Right atrium auricular region (tissue), 2 donors: ENCODE measurements around the gene ZNF385C. TPM values are rescaled to one million over a fixed set of nuclear protein-coding genes. Genes with fewer than 3 reads are reported as not detected.

Source experiments
- DNase-seq: peaks from one replicate; pipeline ENCODE4 v3.0.0-alpha.2; 2019; ENCODE audit warnings: low spot score
- H3K27ac ChIP-seq, 2 donors: fragments of 200-600 bp; sonication (generic); 1 replicate in 1 of 2; 2 replicates in 1 of 2; pipeline ENCODE4 v1.5.1; 2016 to 2019
- H3K27me3 ChIP-seq, 2 donors: fragments of 200-600 bp; sonication (generic); one replicate each; pipeline versions ENCODE4 v1.5.1 to v1.6.0; 2017 to 2019
- H3K36me3 ChIP-seq: fragments of 200-600 bp; sonication (generic); one replicate; pipeline ENCODE4 v1.5.1; 2016
- H3K4me1 ChIP-seq, 2 donors: fragments of 200-600 bp; sonication (generic); one replicate each; pipeline versions ENCODE4 v1.5.1 to v1.6.0; 2017 to 2019
- H3K4me3 ChIP-seq, 2 donors: fragments of 200-600 bp; sonication (generic); 1 replicate in 1 of 2; 2 replicates in 1 of 2; pipeline ENCODE4 v1.5.1; 2017 to 2019; ENCODE audit warnings: mild to moderate bottlenecking in 1 of 2, moderate library complexity in 1 of 2
- H3K9me3 ChIP-seq, 2 donors: fragments of 200-600 bp; sonication (generic); one replicate each; pipeline ENCODE4 v1.5.1; 2019
- CTCF ChIP-seq, 2 donors: fragments of 200-600 bp; sonication (generic); IDR thresholded peaks; one replicate each; pipeline ENCODE4 v1.5.1; 2019; ENCODE audit warnings: antibody characterized with exemption in 2 of 2
- total RNA-seq, 2 donors: library from RNA; depleted of rRNA; stranded (reverse); fragments of >200 nt; gene quantifications; one replicate each; pipeline ENCODE4 v1.1.0, GENCODE V29; 2016

Gene ZNF385C
- total RNA-seq, 2 donors from 2014 or later: not detected

- no peak for DNase-seq
- no peaks in the 10 kb centered on the region for H3K27me3 ChIP-seq
- no peaks in the 10 kb centered on the region for H3K36me3 ChIP-seq
- peaks cover 0 to 12% of the 10 kb centered on the region in 2 donors for H3K4me1 ChIP-seq
- H3K4me3 ChIP-seq: no peak overlapping the region
- H3K9me3 ChIP-seq: no peaks in the 10 kb centered on the region
- H3K27ac ChIP-seq: no peak overlapping the region
- TF ChIP-seq CTCF (IDR thresholded peaks at IDR 0.05): no peak
These were observed 36.4 kb downstream of the ZNF385C start for GRCh38 chr17:42061646-42062487.

GRCh38 chr17:42060231-42060630 lies 38.0 kb downstream of the ZNF385C start:
- Histone ChIP-seq H3K4me3 (no peak overlapping the region), H3K9me3 (no peaks in the 10 kb centered on the region), H3K36me3 (no peaks in the 10 kb centered on the region), H3K27me3 (no peaks in the 10 kb centered on the region), H3K27ac (no peak overlapping the region), H3K4me1 (peaks cover 0 to 12% of the 10 kb centered on the region in 2 donors)
- TF ChIP-seq CTCF (IDR thresholded peaks at IDR 0.05): no peak
- no peak for DNase-seq

GRCh38 chr17:42059815-42060214 lies 38.5 kb downstream of the ZNF385C start:
- H3K27ac ChIP-seq: no peak overlapping the region
- no peak for DNase-seq
- H3K27me3 ChIP-seq: no peaks in the 10 kb centered on the region
- TF ChIP-seq CTCF (IDR thresholded peaks at IDR 0.05): no peak
- H3K4me3 ChIP-seq: no peak overlapping the region
- no peaks in the 10 kb centered on the region for H3K9me3 ChIP-seq
- peaks cover 0 to 12% of the 10 kb centered on the region in 2 donors for H3K4me1 ChIP-seq
- H3K36me3 ChIP-seq: no peaks in the 10 kb centered on the region

- no peak overlapping the region for H3K27ac ChIP-seq
- TF ChIP-seq CTCF (IDR thresholded peaks at IDR 0.05): no peak
- H3K9me3 ChIP-seq: no peaks in the 10 kb centered on the region
- no peak overlapping the region for H3K4me3 ChIP-seq
- H3K36me3 ChIP-seq: no peaks in the 10 kb centered on the region
- peaks cover 0 to 8% of the 10 kb centered on the region in 2 donors for H3K27me3 ChIP-seq
- peaks cover 0 to under 1% of the 10 kb centered on the region in 2 donors for H3K4me1 ChIP-seq
- no peak for DNase-seq
These were observed 40.2 kb downstream of the ZNF385C start for GRCh38 chr17:42058063-42058462.

GRCh38 chr17:42056635-42057034 lies 41.6 kb downstream of the ZNF385C start:
- H3K36me3 ChIP-seq: no peaks in the 10 kb centered on the region
- no peak overlapping the region for H3K4me3 ChIP-seq
- no peaks in the 10 kb centered on the region for H3K9me3 ChIP-seq
- no peak for TF ChIP-seq CTCF (IDR thresholded peaks at IDR 0.05)
- no peak overlapping the region for H3K27ac ChIP-seq
- H3K27me3 ChIP-seq: peaks cover 0 to 8% of the 10 kb centered on the region in 2 donors
- no peak for DNase-seq
- H3K4me1 ChIP-seq: no peaks in the 10 kb centered on the region
